Measurements from ENCODE around the gene CEP135.

GRCh38 chr4:55967376-55967775, 18.6 kb downstream of the CEP135 start:
- TF ChIP-seq EP300 (conservative IDR thresholded peaks at IDR 0.05; ENCODE audit: poor library complexity, severe bottlenecking) (no peak), POLR2AphosphoS5 (IDR thresholded peaks at IDR 0.05) (no peak), EZH2 (IDR thresholded peaks at IDR 0.05; ENCODE audit: borderline replicate concordance, insufficient read depth, low read length, poor library complexity, severe bottlenecking) (no peak), RAD21 (conservative IDR thresholded peaks at IDR 0.05) (no peak)
